GM19023 (cell line): ENCODE measurements around the gene EXOC4.

Source experiments
- ATAC-seq: cut with Tn5 transposase; IDR thresholded peaks from one replicate; pipeline ENCODE4 v1.9.1; 2021; ENCODE audit warnings: mild to moderate bottlenecking, moderate library complexity; ENCODE audit not compliant: unreplicated experiment

EXOC4 gene

GRCh38 chr7:133528796-133529195 is 275.9 kb downstream of the EXOC4 start:
- ATAC-seq = no peak

GRCh38 chr7:133529861-133530260 is 277.0 kb downstream of the EXOC4 start:
- ATAC-seq = no peak

- ATAC-seq = no peak
Observed at GRCh38 chr7:133530682-133531081, 277.8 kb downstream of the EXOC4 start.

GRCh38 chr7:133534816-133535215 is 281.9 kb downstream of the EXOC4 start:
- ATAC-seq = no peak

GRCh38 chr7:133535308-133535707 is 282.4 kb downstream of the EXOC4 start:
- ATAC-seq = no peak

GRCh38 chr7:133536450-133536849 is 283.6 kb downstream of the EXOC4 start:
- ATAC-seq = no peak

- ATAC-seq = no peak
Observed at GRCh38 chr7:133539016-133539415, 286.1 kb downstream of the EXOC4 start.

- no peak for ATAC-seq
Observed at GRCh38 chr7:133540096-133540860, 287.4 kb downstream of the EXOC4 start.

- ATAC-seq = no peak
Observed at GRCh38 chr7:133542209-133542780, 289.4 kb downstream of the EXOC4 start.

- no peak for ATAC-seq
Observed at GRCh38 chr7:133543657-133544056, 290.8 kb downstream of the EXOC4 start.

GRCh38 chr7:133545618-133546017 is 292.7 kb downstream of the EXOC4 start:
- no peak for ATAC-seq

- no peak for ATAC-seq
Observed at GRCh38 chr7:133547981-133548380, 295.1 kb downstream of the EXOC4 start.

- ATAC-seq = no peak
Observed at GRCh38 chr7:133549633-133550032, 296.8 kb downstream of the EXOC4 start.

GRCh38 chr7:133550145-133550544 is 297.3 kb downstream of the EXOC4 start:
- no peak for ATAC-seq

- ATAC-seq = no peak
Observed at GRCh38 chr7:133550811-133551210, 297.9 kb downstream of the EXOC4 start.

GRCh38 chr7:133551466-133551865 is 298.6 kb downstream of the EXOC4 start:
- no peak for ATAC-seq

- ATAC-seq = no peak
Observed at GRCh38 chr7:133552079-133552478, 299.2 kb downstream of the EXOC4 start.

GRCh38 chr7:133554330-133554729 is 301.5 kb downstream of the EXOC4 start:
- no peak for ATAC-seq

GRCh38 chr7:133556048-133556447 is 303.2 kb downstream of the EXOC4 start:
- ATAC-seq = no peak

- ATAC-seq = no peak
Observed at GRCh38 chr7:133556553-133556952, 303.7 kb downstream of the EXOC4 start.

- ATAC-seq = no peak
Observed at GRCh38 chr7:133560900-133561299, 308.0 kb downstream of the EXOC4 start.

- no peak for ATAC-seq
Observed at GRCh38 chr7:133561396-133561795, 308.5 kb downstream of the EXOC4 start.

GRCh38 chr7:133562621-133563020 is 309.7 kb downstream of the EXOC4 start:
- no peak for ATAC-seq
